DND-41 (cell line): Measurements from ENCODE around the gene GRIP2.

Source experiments
- ATAC-seq: fragments of 200-7000 bp; cut with Tn5 transposase; 3 replicates; pipeline ENCODE4 v1.9.1; 2021; ENCODE audit warnings: low read depth; ENCODE audit not compliant: insufficient read depth
- DNase-seq: peaks from one replicate; pipeline ENCODE4 v3.0.0-alpha.2; 2020
- H2AFZ ChIP-seq: 2 replicates; pipeline ENCODE4 v1.6.0; 2012; ENCODE audit warnings: low read depth, low read length
- H3K27ac ChIP-seq: 2 replicates; pipeline ENCODE4 v1.5.1; 2012; ENCODE audit warnings: low read length, inconsistent platforms
- H3K27me3 ChIP-seq: fragments of 200-600 bp; sonication (generic); 2 replicates; pipeline ENCODE4 v1.6.0; 2012; ENCODE audit warnings: low read length, mild to moderate bottlenecking, inconsistent platforms; ENCODE audit not compliant: insufficient read depth, poor library complexity
- H3K36me3 ChIP-seq: 2 replicates; pipeline ENCODE4 v1.5.1; 2012; ENCODE audit warnings: low read length, inconsistent platforms; ENCODE audit not compliant: insufficient read depth
- H3K4me1 ChIP-seq: 2 replicates; pipeline ENCODE4 v1.5.1; 2012; ENCODE audit warnings: mild to moderate bottlenecking, low read length; ENCODE audit not compliant: insufficient read depth
- H3K4me2 ChIP-seq: 2 replicates; pipeline ENCODE4 v1.6.0; 2012; ENCODE audit warnings: mild to moderate bottlenecking, moderate library complexity, low read length, inconsistent platforms; ENCODE audit not compliant: insufficient read depth
- H3K4me3 ChIP-seq, 2 experiments: fragments of 200-600 bp in 1 of 2; shearing (Covaris generic) in 1 of 2; 2 replicates each; pipeline ENCODE4 v1.5.1; 2012 to 2016; ENCODE audit warnings: inconsistent platforms in 2 of 2, low read length in 2 of 2, mild to moderate bottlenecking in 2 of 2, low read depth in 1 of 2, moderate library complexity in 1 of 2
- H3K79me2 ChIP-seq: 2 replicates; pipeline ENCODE4 v1.6.0; 2012; ENCODE audit warnings: low read length, inconsistent platforms; ENCODE audit not compliant: insufficient read depth
- H3K9ac ChIP-seq: 2 replicates; pipeline ENCODE4 v1.6.0; 2012; ENCODE audit warnings: low read depth, mild to moderate bottlenecking, inconsistent platforms, low read length, moderate library complexity
- H3K9me3 ChIP-seq: 2 replicates; pipeline ENCODE4 v1.5.1; 2012; ENCODE audit warnings: low read length, moderate library complexity, mild to moderate bottlenecking, inconsistent platforms; ENCODE audit not compliant: insufficient read depth, severe bottlenecking
- H4K20me1 ChIP-seq: 2 replicates; pipeline ENCODE4 v1.6.0; 2012; ENCODE audit warnings: low read length; ENCODE audit not compliant: insufficient read depth
- CTCF ChIP-seq: IDR thresholded peaks from 2 replicates; pipeline ENCODE4 v1.5.1; 2012; ENCODE audit warnings: borderline replicate concordance, low read length, moderate library complexity, mild to moderate bottlenecking; ENCODE audit not compliant: poor library complexity, severe bottlenecking; ENCODE audit errors: extremely low read depth
- EZH2 ChIP-seq: IDR thresholded peaks from 3 replicates; pipeline ENCODE4 v1.6.1; 2012; ENCODE audit warnings: borderline replicate concordance, low read depth, mild to moderate bottlenecking, moderate library complexity, low read length, inconsistent platforms; ENCODE audit not compliant: severe bottlenecking

Gene GRIP2

GRCh38 chr3:14472471-14473351 lies 67.4 kb downstream of the GRIP2 start:
- Histone ChIP-seq H3K36me3 (peaks cover 38% of the 10 kb centered on the region), H4K20me1 (peaks cover 5% of the 10 kb centered on the region; the same call in 1 of the 2 replicates), H3K9ac (no peak overlapping the region), H2AFZ (no peak overlapping the region), H3K79me2 (no peaks in the 10 kb centered on the region), H3K27me3 (no peaks in the 10 kb centered on the region), H3K9me3 (no peaks in the 10 kb centered on the region), H3K4me1 (no peaks in the 10 kb centered on the region), H3K4me2 (no peak overlapping the region), H3K27ac (no peak overlapping the region), H3K4me3 (no peak overlapping the region)
- TF ChIP-seq CTCF (no peak), EZH2 (no peak)
- no peak for DNase-seq
- no peak for ATAC-seq

GRCh38 chr3:14471690-14472089 lies 68.5 kb downstream of the GRIP2 start:
- H3K27me3 ChIP-seq = no peaks in the 10 kb centered on the region
- no peak overlapping the region for H3K9ac ChIP-seq
- no peak overlapping the region for H3K27ac ChIP-seq
- peaks cover 28% of the 10 kb centered on the region for H3K36me3 ChIP-seq
- peaks cover 5% of the 10 kb centered on the region; the same call in 1 of the 2 replicates for H4K20me1 ChIP-seq
- no peak overlapping the region for H2AFZ ChIP-seq
- no peak overlapping the region for H3K4me2 ChIP-seq
- no peaks in the 10 kb centered on the region for H3K4me1 ChIP-seq
- no peak overlapping the region for H3K4me3 ChIP-seq
- DNase-seq (no peak), ATAC-seq (no peak)
- no peaks in the 10 kb centered on the region for H3K79me2 ChIP-seq
- no peaks in the 10 kb centered on the region for H3K9me3 ChIP-seq
- TF ChIP-seq CTCF (no peak), EZH2 (no peak)

- Histone ChIP-seq H3K4me1 (no peaks in the 10 kb centered on the region), H3K4me2 (no peak overlapping the region), H2AFZ (no peak overlapping the region), H3K9ac (no peak overlapping the region), H3K36me3 (peaks cover 32% of the 10 kb centered on the region), H3K27me3 (no peaks in the 10 kb centered on the region), H4K20me1 (peaks cover 5% of the 10 kb centered on the region; the same call in 1 of the 2 replicates), H3K4me3 (no peak overlapping the region), H3K9me3 (no peaks in the 10 kb centered on the region), H3K79me2 (no peaks in the 10 kb centered on the region), H3K27ac (no peak overlapping the region)
- ATAC-seq (no peak), DNase-seq (no peak)
- TF ChIP-seq EZH2 (no peak), CTCF (no peak)
Observed at GRCh38 chr3:14471016-14471415, 69.1 kb downstream of the GRIP2 start.
